AG08395 (cell line): ENCODE results near the gene RAB3C.

Source experiments
- DNase-seq: peaks from one replicate; pipeline ENCODE4 v3.0.0; 2012; ENCODE audit warnings: mixed read lengths, low spot score

Gene RAB3C

GRCh38 chr5:58834242-58835225 lies 251.7 kb downstream of the RAB3C start:
- DNase-seq, result no peak

GRCh38 chr5:58836351-58836750 lies 253.5 kb downstream of the RAB3C start:
- DNase-seq, result no peak

DNA sequence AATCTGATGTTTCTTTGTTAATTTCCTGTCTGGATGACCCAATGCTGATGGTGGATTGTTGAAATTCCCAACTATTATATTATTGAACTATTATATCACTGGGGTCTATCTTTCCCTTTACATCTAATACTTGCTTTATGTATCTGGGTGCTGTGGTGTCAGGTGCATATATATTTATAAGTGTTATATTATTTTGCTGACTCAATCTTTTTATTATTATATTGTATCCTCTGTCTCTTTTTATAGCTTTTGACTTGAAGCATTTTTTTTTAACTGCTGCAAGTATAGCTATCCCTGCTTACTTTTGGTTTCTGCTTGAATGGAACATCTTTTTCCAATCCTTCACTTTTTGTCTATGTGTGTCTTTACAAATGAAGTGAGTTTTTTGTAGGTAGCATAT lies 255.9 kb downstream of the RAB3C start:
- DNase-seq, result no peak

GRCh38 chr5:58842852-58843251 lies 260.0 kb downstream of the RAB3C start:
- DNase-seq, result no peak

GRCh38 chr5:58844395-58844794 lies 261.5 kb downstream of the RAB3C start:
- no peak for DNase-seq

DNA sequence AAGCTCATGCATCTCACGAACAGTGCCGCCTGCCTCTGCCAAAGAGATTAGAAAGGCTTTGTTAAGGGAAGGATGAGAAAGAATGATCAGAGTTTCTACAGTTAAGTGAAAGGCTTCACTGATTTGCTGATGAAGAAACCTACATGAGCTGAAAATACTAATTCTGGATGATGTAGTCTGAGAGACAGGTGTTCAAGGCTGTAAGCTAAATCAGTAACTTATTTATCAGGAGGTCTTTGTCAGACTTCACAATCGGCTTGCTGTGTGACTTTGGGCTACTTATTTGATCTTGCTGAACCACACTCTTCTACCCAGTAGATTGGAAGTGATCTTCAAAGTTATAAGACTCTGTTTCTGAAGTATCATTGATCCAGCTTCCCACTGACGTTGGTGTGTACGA lies 264.2 kb downstream of the RAB3C start:
- DNase-seq, result no peak

GRCh38 chr5:58849223-58849622 lies 266.3 kb downstream of the RAB3C start:
- no peak for DNase-seq

DNA sequence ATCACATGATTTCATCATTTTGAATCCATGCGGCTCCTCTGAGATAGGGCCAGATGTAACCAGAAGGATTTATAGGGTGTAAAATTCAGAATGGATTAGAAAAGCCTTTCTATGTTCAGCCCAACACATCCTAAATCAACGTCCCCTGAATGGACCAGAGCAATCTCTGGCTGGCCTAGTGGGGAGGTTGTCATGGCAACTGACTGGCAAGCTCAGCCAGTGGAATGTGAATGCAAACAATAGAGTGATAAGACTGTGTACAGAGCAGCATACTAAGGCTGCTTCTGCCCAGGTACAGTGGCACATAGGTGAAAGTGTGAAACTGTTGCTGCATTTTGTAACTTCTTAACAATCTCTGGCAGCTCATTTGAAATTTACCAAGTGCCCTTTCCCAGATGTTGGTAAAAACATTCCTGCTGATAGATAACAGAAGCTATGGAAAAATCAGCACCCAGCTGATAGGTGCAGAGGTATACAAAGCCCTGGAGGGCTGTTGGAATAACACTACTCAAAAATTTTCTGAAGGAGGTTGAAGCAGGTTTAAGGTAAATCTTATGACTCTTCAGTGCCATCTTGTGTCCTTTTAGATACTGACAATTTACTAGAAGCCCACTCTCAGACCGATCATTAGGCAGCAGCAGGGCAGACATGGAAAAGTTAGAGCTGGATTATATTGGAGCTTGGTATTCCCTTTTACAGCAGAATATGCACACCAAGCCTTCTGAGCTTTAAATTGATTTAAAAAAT lies 267.2 kb downstream of the RAB3C start:
- DNase-seq, result peak; percentile 8

DNA sequence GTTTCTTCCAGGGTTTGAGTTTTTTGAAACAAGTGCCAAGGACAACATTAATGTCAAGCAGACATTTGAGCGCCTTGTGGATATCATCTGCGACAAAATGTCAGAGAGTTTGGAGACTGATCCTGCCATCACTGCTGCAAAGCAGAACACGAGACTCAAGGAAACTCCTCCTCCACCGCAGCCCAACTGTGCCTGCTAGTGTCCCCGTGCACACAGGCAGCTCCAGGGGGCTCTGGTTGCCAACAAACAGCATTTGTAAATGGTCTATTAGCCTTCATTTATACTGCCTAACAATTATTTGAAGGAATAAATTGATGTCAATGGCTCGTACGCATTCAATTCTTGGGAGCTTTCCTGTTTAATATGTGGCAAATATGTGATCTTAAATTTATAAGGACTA lies 268.3 kb downstream of the RAB3C start:
- no peak for DNase-seq

- no peak for DNase-seq
These were observed 268.7 kb downstream of the RAB3C start for GRCh38 chr5:58851571-58851970.

DNA sequence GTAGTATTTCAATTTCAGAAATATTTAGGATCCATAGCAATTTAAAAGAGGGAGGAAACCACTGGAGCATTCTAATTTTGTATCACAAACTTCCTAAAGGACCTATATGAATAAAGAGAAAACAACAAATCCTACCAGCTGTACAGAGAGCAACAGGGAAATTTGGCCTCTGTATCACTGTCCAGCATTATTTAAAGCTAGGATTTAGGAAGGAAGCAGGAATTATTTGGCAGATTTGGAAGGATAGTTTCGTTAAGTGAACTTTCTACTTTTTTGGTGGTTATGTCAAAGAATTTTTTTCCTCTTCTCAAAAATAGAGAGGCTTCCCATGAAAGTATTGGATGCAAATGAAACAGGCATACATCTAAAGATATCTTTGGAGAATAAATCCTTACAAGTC lies 269.7 kb downstream of the RAB3C start:
- no peak for DNase-seq

DNA sequence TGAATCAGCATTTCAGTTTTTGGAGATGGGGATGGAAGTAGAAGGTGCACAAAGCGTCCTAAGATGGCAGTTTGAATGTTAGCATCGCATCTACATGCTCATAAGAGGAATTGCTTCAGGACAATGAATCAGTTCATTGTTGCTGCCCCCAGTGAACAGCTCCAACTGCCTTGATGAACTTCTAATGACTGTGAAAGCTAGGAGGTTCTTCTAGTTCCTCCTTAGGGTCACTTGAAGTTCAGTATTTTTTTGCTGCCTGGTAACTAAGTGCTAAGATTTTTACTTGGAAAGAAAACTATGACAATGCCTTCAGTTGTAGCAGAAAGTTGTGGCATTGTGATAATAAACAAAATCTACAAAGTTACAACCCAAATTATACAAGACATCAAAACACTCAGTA lies 271.6 kb downstream of the RAB3C start:
- DNase-seq, result no peak

DNA sequence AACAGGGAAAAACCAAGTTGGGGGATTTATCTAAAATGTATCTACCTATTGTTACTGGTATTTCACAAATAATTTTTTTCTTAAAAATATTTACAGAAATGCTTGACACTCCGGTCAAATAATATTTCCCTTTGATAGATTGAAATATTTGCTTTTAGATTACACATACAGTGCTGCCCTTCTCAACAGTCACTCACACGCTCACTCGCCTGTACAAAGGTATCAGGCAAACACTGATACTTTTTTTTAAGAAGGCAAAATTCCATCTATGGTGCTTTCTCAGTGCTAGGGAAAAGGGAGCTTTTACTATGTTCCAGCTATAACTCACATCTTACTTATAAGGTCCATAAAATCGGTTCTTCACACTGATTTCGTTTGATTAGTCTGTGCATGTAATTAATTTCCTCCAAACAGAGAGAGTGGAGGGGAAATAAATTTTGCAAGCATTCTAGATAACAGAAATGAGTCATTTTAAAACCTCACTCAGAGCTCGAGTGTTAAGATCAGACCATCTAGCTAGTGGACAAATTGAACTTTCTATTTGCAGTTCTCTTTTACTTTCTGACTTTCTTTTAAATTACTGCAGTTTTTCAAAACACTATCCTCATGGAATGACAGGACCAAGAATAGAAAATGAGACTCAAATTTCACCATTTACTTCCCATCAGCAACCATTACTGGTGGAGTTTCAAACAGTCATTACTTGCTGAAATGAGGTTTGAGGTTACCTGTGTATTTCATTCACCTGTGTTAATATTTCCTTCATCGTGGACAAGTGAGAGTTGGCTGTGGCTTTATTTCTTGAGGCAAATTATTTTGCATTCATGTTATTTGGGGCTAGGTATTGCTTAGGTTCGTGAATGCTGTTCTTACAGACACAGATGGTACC lies 273.2 kb downstream of the RAB3C start:
- no peak for DNase-seq

GRCh38 chr5:58857609-58858008 lies 274.7 kb downstream of the RAB3C start:
- DNase-seq, result no peak

GRCh38 chr5:58860680-58861079 lies 277.8 kb downstream of the RAB3C start:
- no peak for DNase-seq

DNA sequence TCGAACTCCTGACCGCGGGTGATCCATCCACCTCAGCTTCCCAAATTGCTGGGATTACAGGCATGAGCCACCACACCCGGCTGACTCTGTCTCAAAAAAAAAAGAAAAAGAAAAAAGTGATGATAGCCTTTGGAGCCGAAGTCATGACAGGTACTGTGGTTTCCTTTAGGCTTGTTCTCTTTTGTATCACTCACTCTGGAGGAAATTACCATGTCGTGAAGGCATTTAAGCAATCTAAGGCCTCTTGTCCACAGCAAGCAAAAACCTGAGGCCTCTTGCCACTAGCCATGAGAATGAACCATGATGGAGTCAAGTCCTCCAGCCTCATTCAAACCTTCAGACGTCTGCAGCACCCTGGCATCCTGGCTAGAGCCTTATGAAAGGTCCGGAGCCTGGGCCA lies 286.1 kb downstream of the RAB3C start:
- DNase-seq, result no peak

- peak; percentile 14 for DNase-seq
These were observed 288.9 kb downstream of the RAB3C start for GRCh38 chr5:58871648-58872242.

DNA sequence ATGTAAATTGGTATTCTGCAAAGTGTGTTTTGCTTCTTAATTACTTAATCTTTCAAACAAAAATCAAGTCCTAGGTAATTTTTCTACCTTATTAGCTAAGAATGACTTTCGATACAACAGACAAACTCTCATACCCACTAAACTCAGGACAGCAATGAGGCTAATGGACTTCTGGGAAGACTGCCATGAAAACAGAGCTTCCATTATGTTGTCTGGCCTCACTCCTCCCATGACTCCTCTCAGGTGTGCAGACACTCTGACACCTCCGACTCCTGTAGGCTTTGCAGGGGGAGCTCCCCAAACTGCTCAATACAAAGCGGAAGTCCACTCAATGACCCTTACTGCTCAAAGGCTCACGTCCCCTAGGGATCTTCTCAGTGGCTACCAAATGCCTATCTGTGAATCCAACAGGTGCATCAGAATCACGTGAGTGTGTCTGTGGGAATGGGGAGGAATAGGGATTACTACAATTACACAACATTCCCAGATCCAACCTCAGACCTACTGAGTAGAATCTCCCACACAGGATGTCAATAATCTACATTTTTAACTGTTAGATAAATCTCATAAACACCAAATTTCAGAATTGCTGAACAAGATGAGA lies 289.9 kb downstream of the RAB3C start:
- no peak for DNase-seq

- no peak for DNase-seq
These were observed 292.7 kb downstream of the RAB3C start for GRCh38 chr5:58875599-58875998.

DNA sequence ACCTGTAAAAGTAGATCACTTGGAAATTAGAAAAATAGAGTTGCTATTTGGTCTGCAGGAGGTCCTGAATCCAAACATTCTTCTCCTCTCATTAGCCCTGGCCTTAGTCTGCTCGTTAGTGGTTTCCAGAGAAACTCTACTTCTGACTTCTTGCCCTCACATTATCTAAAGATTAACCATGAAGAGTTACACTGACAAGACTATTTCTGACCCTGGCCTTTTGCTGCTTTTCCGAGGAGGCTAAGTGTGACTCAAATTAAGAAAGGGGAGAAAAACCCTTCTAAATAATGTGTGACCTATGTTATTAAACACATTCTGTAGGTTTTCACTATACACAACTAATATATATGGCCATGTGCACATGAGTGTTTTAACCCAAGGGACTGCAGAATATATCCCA lies 302.4 kb downstream of the RAB3C start:
- DNase-seq, result no peak
